HG02642 (cell line): ENCODE measurements around the gene PDK4.
"Not testable (repeated sequence)": the region's sequence is repeated elsewhere in the genome, so short reads cannot be mapped to it uniquely, and the experiment has no call there.

Experiments
- ATAC-seq: cut with Tn5 transposase; IDR thresholded peaks from one replicate; pipeline ENCODE4 v1.9.1; 2021; ENCODE audit warnings: mild to moderate bottlenecking; ENCODE audit not compliant: unreplicated experiment, poor library complexity

PDK4 gene

DNA sequence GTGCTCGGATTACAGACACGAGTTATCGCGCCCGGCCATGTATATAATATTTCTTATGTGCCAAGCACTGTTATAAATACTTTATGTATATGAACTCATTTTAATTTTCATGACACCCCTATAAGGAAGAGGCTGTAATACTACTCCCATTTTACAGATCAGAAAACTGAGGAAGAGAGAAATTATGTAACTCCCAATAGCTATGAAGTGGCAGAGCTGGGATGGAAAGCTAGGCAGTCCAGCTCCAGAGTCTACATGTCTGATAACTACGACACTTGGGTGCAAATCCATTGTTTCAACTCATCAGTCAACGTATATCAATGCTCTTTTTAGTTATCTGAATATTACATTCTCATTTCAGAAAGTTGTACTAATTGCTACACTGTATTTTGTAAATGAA, 17.0 kb downstream of the PDK4 start:
- no peak for ATAC-seq

DNA sequence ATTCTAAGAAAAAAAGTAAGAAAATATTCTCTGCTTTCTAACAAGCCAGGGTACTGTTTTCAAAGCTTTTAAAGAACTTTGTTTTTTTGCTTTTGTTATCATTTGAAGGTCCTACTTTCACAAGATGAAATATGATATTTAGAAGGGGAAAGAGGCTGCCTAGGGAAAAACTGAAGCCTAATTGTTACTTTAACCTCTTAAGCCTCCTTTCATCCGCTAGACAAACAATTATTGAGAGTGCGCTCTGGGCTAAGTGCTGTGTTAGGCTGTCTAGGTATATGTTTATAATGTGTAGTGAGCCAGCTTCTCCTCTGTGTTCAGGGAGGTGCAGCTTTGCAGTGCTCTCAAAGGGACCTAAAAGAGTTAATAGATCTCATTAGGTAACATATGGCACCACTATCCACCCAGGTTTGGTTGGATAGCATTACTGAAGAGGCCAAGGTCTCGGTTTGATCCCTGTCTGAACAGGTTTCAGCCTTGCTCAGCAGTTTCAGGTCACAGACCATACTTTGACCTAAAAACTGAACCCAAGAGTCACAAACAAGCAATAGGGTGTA, 17.9 kb downstream of the PDK4 start:
- ATAC-seq: no peak

DNA sequence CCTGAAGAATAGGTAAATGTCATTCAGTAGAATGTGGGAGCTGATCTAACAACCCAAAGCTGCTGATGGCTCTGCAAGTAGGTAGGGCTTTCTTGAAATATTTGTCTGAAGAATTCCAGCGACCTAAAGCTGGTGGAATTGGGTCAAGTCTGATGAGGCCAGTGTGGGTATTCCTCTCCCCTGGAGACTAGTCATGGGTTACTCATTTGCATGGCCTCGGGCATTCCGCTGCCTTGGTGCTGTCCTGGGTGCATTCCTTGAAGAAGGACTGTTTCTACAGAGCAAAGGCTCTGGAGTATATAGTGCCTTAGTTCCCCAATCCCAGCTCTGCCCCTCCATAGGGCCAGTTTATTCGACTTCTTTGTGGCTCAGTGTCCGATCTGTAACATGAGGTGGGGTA, 19.2 kb downstream of the PDK4 start:
- no peak for ATAC-seq

DNA sequence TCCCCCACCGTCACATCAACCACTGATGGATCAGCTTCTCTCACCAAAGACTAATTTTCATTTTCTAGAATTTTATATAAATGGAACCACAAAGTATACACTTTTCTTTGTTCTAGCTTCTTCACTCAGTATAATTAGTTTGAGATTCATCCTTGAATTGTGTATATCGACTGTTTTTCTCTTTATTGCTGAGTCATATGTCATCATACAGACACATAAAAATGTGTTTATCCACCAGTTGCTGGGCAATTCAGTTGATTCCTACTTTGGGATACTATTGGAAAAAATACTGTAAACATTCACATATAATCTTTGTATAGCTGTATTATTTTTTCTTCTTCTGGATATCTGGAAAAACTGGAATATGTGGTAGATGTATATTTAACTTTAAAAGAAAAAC, 26.6 kb downstream of the PDK4 start:
- ATAC-seq: no peak

DNA sequence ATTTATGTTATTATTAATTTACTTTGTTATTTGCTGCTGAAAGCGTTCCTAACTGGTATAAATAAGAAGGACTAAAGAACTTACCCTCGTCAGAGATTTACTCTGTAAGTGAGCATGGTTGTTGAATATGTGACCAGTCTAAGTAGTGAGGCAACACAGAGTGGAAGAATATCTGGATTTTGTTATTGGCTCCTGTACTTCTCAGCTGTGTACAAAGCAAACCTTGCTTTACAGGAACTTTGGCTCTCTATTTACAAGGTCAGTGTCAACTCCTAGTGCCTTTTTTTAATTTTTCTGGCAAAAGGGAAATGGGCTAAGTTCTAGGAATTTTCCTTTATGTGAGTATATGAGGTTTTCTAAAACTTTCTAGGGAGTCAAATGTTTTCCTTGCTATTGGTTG, 35.6 kb downstream of the PDK4 start:
- no peak for ATAC-seq

DNA sequence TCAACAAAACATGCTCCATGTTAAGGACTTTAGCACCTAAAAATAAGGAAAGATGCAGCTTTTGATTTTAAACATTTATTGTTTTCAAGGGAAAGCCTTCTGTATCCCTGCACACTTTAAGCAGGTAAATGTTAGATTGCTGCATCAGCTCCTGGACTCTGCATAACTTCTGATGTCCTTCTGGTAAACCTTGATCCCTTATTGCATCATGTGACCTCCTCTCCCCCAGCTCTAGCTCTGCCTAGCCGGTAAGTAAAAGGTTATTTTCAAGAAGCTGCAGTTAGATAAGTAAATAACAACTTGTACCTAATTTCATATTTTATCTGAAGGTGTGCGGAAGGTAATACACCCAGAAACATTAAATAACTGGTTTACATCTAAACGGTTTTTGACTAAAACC, 37.5 kb downstream of the PDK4 start:
- no peak for ATAC-seq

DNA sequence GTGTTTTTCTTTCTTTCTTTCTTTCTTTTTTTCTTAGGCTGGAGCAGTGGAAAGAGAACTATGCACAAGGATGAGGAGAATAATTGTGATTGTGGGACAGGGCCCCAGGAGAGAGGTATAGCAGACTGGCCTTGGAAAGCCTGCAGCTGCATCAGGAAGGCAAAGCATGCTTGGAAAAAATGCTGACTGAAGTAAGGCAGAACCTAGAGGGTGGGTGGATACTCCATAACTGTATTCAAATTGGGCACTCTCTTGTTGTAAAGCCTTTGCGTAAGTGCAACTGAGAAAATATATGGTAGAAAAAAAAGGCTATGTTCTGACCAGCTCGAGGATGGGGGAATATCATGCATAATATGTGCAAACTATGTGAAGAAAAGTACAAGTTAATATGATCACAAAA, 39.5 kb downstream of the PDK4 start:
- ATAC-seq: no peak

DNA sequence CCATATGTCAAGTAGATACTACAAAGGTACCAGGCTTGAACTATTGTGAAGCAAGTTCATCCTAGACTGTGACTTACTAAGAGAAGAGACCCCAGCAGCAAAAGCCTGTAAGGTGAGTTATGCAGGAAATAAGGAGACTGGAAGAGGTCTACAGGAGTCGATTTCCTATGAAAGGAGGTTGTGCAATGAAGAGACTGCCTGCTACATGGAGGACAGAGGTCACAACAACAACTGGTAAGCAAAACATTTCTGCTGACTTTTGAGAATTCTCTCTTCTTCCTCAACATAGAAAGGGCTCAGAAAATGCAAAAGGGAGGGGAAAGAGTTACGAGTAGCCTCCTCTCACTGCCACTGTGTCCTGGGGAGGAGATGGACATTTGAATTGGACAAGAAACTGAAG, 42.4 kb downstream of the PDK4 start:
- ATAC-seq: no peak

DNA sequence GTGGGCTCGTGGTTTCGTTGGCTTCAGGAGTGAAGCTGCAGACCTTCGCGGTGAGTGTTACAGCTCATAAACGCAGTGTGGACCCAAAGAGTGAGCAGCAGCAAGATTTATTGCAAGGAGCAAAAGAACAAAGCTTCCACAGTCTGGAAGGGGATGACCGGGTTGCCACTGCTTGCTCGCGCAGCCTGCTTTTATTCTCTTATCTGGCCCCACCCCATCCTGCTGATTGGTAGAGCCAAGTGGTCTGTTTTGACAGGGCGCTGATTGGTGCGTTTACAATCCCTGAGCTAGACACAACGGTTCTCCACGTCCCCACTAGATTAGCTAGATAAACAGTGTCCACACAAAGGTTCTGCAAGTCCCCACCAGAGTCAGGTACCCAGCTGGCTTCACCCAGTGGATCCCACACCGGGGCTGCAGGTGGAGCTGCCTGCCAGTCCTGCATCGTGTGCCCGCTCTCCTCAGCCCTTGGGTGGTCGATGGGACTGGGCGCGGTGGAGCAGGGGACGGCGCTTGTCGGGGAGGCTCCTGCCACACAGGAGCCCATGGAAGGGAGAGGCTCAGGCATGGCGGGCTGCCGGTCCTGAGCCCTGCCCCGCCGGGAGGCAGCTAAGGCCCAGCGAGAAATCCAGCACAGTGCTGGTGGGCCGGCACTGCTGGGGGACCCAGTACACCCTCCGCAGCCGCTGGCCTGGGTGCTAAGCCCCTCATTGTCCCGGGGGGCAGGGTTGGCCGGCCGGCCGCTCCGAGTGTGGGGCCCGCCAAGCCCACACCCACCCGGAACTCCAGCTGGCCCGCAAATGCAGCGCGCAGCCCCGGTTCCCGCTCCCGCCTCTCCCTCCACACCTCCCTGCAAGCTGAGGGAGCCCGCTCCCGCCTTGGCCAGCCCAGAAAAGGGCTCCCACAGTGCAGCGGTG, 44.0 kb downstream of the PDK4 start:
- ATAC-seq: not testable (repeated sequence)

DNA sequence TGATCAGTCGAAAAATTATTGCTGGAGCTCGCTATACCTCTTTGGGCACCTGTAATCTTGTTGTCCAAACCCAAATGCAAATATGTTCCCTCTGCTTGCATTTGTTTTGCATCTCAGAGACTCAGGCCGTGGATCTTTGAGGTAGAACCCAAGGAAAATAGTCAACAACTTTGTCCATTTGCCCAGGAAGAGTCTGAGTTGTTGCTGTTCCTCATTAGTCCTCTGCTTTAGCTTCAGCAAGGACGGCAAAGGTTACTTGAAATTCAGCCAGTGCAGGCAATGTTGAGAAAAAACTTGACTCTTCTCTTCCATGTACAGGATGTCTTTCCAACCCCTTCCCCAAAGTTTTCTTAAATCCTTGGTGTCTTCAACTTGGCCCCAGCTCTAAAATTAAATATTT, 45.8 kb downstream of the PDK4 start:
- ATAC-seq: no peak

DNA sequence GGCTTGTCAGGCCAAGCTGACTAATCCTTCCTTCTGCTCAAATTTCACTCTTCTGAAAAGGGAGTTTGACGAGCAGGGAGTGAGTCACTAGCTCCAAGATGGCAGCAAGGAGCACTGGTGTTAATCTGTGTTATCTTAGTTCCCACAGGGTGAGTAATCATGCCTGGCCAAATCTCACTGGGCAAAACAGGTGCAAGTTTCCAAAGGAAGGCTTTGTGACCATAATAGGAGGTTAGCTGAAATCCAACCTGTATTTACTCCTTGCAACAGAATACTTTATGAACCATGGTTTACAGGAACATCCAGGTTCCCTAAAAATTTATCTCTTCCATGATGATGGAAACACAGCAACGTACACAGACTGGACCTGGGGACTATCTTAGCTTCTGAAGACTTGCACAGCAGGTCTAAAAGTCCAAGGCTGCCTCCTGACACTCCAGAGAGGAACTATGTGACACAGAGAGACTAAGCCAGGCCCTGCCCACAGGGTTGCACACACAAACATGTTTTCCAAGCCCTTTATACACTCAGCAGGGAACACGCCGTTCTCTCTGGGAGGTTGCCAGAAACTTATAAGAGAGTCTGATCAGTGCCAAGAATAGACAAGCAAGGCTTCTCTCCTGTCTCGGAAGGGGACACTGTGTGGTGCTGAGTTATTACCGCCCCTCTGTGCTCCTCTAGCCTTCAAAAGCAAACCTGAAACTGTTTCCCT, 46.3 kb downstream of the PDK4 start:
- ATAC-seq: no peak

DNA sequence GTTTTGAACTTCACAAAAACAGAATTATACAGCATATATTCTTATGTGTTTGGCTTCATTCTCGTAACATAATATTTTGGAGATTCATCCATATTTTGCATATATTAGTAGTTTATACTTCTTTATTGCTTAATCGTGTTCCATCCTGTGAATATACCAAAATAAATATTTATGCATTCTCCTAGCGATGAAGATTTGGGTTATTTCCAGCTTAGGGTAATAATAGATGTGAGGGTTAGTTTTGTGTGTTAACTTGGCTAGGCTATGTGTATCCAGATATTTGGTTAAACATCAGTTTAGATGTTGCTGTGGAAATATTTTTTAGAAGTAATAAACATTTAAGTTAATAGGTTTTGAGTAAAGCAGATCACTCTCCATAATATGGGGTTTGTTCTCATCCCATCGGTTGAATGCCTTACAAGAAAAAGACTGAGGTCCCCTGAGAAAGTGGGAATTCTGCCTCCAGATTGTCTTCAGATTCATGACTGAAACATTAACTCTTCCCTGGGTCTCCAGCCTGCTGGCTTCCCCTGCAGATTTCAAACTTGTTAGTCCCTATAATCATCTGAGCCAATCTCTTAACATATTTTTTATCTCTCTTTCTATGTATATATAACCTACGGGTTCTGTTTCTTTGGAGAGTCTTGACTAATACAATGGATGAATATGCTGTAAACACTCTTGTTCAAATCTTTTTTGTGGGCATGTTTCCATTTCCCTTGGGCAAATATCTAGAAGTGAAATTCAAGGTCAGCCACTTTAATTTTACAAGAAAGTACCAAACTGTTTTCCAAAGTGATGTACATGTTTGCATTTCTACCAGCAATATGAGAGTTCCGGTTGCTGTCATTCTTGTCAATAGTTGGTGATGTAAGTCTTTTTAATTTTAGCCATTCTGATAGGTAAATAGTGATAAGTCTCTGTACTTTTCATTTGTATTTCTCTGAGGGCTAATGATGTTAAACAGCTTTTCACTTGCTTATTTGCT, 48.7 kb downstream of the PDK4 start:
- ATAC-seq: no peak

DNA sequence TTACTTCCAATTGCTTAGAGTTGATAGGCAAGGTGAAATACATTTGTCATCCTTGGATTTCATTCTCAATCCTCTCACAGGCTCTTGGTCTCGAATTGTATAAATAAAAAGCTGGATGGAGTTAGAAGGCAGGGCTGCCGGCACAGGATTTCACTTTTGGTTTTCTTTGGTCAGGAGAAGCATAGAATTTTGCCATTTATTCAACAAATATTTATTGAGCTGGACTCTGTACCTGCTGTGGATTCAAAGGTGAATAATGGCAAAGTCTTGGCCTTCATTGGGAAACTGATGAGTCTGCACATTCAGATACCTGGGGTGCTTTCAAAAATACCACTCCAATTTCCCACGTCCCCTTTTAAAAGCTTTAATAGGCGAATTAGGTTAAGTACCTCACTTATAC, 49.7 kb downstream of the PDK4 start:
- ATAC-seq: no peak

DNA sequence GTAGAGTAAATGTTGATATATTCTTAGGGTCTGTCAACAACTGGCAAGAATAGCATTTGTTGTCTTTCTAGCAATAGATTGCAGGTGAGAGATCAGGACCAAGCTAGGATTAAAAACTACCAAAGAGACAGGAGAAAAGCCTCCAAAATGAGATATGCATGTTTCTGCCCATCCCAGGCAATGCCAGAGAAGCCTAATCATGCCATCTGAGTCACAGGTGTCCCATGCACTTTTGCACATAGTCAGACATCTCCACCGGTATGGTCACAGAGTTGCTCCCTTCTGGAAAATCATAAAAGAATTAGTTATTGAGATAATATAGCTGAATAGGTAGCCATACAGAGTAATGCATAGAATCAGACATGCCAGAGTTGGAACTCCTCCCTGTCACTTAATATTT, 50.6 kb downstream of the PDK4 start:
- ATAC-seq: no peak

DNA sequence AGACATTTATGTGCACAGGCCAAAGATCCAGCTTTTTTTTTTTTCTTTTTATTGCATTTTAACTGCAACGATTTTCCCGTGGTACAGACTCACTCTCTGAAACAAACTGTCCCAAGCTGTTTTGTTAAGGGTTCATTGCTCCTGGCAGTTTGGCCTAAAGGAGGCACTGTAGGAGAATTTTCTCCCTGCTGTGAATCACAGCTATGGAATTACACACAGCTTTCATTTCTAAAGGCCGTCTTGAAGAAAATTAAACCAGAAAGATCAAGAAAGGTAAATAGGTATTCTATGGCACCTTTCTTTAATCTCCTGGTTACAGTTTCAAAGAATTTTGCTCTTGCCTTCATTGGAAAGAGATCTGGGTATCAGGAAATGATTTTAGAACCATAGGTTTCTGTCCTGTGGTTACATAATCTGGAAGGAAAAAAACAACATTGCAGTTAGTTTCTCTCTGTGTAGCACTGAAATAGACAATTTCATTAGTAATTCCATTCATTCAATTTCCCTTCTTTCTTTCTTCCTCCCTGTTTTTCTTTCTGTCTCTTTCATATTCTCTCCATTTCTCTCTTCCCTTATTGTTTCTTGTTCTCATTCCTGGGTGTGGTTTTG, 51.2 kb downstream of the PDK4 start:
- no peak for ATAC-seq

DNA sequence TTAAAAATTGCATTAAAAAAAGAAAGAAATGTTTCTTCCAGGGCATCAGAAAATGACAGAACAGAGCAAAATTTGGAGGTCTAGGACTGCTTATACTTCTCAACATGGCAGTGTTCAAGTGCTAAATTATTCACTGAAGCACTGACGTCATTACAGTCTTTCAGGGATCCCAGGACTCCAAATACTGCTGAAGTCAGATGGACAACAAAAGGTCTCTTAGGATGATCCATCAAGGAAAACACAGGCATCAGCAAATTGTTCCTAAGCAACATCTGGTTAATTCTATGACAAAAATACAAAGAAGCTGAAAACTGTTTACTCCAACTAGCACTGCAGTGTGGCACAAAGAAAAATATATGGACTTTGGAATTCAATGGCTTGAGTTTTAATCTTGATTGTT, 52.1 kb downstream of the PDK4 start:
- ATAC-seq: no peak

DNA sequence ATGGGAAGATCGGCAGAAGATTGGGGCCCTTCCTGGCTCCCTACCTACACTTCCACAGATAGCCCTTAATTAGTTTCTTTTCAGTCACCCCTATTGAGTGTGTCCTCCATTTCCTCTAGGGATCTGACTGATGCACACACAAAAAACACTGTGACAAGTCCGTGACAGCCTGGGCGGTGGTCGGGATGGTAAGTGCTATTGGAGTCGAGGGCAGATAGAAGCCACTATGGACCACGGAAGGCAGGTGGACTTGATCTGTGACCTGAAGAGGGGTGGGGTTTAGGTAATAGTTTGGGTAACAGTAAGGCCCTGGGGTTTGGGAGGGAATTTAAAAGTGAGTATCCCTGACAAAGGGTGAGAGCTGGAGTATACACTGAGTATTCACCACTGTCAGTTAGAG, 53.0 kb downstream of the PDK4 start:
- ATAC-seq: no peak

DNA sequence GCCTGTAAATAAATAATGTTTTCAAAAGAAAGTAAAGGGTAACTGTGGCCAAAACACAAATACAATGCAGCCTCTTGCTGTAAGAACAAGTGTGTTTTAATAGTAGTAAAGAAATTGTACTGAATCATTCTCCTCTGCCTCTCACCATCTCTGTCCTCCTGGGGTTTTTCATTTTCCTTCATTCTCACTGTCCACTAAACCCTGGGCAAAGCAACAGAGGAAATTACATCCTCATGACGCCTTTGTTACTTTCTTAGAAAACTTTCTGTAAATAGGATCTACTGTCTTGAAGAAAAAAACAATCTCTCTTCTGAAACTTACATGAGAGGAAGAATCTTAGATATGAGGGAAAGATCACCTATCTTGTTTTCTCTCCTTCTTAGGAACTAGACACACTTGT, 56.0 kb downstream of the PDK4 start:
- ATAC-seq: no peak

DNA sequence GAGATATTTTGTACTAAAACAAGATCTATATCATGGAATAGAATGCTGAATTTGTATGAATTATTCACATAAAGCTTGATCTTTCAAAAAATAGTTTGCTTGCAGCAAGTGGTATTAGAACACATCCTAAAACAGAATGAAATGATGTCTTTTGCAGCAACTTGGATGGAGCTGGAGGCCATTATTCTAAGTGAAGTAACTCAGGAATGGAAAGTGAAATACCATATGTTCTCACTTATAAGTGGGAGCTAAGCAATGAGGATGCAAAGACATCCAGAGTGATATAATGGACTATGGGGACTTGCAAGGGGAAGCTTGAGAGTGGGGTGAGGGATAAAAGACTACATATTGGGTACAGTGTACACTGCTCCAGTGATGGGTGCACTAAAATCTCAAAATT, 56.9 kb downstream of the PDK4 start:
- ATAC-seq: no peak

DNA sequence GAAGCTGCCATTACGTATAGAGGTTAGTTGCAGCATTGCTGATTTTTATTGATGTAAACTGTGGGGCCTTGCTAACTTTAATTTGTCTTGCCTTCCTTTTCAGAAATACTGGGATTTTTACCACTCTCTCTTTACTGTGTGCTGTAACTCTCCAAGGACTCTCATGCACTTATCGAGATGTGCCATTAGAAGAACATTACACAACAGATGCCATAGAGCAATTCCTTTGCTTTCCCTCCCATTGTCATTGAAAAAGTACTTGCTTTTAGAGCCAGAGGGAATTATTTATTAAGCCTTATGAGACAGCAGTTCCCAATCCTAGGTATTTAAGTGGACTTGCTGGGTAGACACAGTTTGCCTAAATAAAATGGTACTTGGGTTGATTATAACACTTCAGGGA, 58.8 kb downstream of the PDK4 start:
- no peak for ATAC-seq
